ENCODE measurements around the gene ZNF516.

DNA sequence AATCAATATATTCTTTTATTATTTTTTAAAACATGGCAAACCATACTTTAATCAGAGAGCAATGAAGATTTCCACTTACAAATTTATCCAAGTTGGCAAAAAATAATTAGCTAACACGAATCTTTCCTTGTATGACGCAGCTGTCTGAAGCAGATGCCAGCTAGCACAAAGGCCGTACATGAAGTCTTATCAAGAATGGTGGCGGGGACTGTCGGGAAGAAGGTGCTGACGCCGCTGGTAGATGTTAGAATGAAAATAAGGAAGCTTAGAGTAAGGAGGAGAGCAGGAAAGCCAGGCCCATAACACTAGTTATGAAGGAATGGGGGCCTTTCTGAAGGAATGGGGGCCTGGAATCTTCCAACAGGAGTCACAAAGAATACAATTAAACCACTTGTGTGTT lies 96.7 kb downstream of the ZNF516 start:
- no peak for TF ChIP-seq ZBTB7A (IDR thresholded peaks at IDR 0.05; ENCODE audit: low read depth)
- TF ChIP-seq NFIC (IDR thresholded peaks at IDR 0.05) = no peak
- TF ChIP-seq, protein P1, sequence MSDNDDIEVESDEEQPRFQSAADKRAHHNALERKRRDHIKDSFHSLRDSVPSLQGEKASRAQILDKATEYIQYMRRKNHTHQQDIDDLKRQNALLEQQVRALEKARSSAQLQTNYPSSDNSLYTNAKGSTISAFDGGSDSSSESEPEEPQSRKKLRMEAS (IDR thresholded peaks at IDR 0.05) = no peak
- no peak for TF ChIP-seq YY1 (IDR thresholded peaks at IDR 0.05; ENCODE audit: low read depth)
- TF ChIP-seq TCF12 (IDR thresholded peaks at IDR 0.05; ENCODE audit: low read depth) = no peak
- TF ChIP-seq FOXM1 (IDR thresholded peaks at IDR 0.05; ENCODE audit: borderline replicate concordance, low read depth) = no peak
- TF ChIP-seq EP300 (IDR thresholded peaks at IDR 0.05; ENCODE audit: borderline replicate concordance) = no peak
- no peak for TF ChIP-seq CREB1 (IDR thresholded peaks at IDR 0.05; ENCODE audit: low read depth)
- TF ChIP-seq, protein P2, sequence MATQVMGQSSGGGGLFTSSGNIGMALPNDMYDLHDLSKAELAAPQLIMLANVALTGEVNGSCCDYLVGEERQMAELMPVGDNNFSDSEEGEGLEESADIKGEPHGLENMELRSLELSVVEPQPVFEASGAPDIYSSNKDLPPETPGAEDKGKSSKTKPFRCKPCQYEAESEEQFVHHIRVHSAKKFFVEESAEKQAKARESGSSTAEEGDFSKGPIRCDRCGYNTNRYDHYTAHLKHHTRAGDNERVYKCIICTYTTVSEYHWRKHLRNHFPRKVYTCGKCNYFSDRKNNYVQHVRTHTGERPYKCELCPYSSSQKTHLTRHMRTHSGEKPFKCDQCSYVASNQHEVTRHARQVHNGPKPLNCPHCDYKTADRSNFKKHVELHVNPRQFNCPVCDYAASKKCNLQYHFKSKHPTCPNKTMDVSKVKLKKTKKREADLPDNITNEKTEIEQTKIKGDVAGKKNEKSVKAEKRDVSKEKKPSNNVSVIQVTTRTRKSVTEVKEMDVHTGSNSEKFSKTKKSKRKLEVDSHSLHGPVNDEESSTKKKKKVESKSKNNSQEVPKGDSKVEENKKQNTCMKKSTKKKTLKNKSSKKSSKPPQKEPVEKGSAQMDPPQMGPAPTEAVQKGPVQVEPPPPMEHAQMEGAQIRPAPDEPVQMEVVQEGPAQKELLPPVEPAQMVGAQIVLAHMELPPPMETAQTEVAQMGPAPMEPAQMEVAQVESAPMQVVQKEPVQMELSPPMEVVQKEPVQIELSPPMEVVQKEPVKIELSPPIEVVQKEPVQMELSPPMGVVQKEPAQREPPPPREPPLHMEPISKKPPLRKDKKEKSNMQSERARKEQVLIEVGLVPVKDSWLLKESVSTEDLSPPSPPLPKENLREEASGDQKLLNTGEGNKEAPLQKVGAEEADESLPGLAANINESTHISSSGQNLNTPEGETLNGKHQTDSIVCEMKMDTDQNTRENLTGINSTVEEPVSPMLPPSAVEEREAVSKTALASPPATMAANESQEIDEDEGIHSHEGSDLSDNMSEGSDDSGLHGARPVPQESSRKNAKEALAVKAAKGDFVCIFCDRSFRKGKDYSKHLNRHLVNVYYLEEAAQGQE (IDR thresholded peaks at IDR 0.05; ENCODE audit: low read depth) = no peak
- no peak for TF ChIP-seq TAF1 (IDR thresholded peaks at IDR 0.05; ENCODE audit: low read depth)
